GM19328 (cell line): ENCODE results near the gene CHST8.
"Not testable (repeated sequence)": the region's sequence is repeated elsewhere in the genome, so short reads cannot be mapped to it uniquely, and the experiment has no call there.

ENCODE experiments used
- ATAC-seq: cut with Tn5 transposase; IDR thresholded peaks from one replicate; pipeline ENCODE4 v1.9.1; 2021; ENCODE audit warnings: mild to moderate bottlenecking, moderate library complexity; ENCODE audit not compliant: unreplicated experiment

CHST8 gene

GRCh38 chr19:33641261-33641660 lies 19.5 kb downstream of the CHST8 start:
- ATAC-seq: no peak

- ATAC-seq: no peak
Observed at GRCh38 chr19:33641956-33642498, 20.3 kb downstream of the CHST8 start.

- no peak for ATAC-seq
Observed at GRCh38 chr19:33644284-33644836, 22.6 kb downstream of the CHST8 start.

- ATAC-seq: no peak
Observed at GRCh38 chr19:33646306-33646705, 24.6 kb downstream of the CHST8 start.

- ATAC-seq: no peak
Observed at GRCh38 chr19:33647146-33647545, 25.4 kb downstream of the CHST8 start.

- ATAC-seq: no peak
Observed at GRCh38 chr19:33649627-33650305, 28.0 kb downstream of the CHST8 start.

GRCh38 chr19:33653684-33654083 lies 31.9 kb downstream of the CHST8 start:
- no peak for ATAC-seq

GRCh38 chr19:33654840-33655508 lies 33.2 kb downstream of the CHST8 start:
- ATAC-seq: no peak

GRCh38 chr19:33659835-33660234 lies 38.1 kb downstream of the CHST8 start:
- no peak for ATAC-seq

GRCh38 chr19:33660410-33661124 lies 38.8 kb downstream of the CHST8 start:
- ATAC-seq: no peak

- no peak for ATAC-seq
Observed at GRCh38 chr19:33661336-33661735, 39.6 kb downstream of the CHST8 start.

- ATAC-seq: no peak
Observed at GRCh38 chr19:33662391-33663092, 40.8 kb downstream of the CHST8 start.

- ATAC-seq: not testable (repeated sequence)
Observed at GRCh38 chr19:33663316-33663715, 41.6 kb downstream of the CHST8 start.

GRCh38 chr19:33664744-33665143 lies 43.0 kb downstream of the CHST8 start:
- ATAC-seq: no peak

- ATAC-seq: no peak
Observed at GRCh38 chr19:33665776-33666595, 44.2 kb downstream of the CHST8 start.

- no peak for ATAC-seq
Observed at GRCh38 chr19:33667141-33667650, 45.4 kb downstream of the CHST8 start.

GRCh38 chr19:33667881-33668280 lies 46.1 kb downstream of the CHST8 start:
- ATAC-seq: no peak

GRCh38 chr19:33668968-33669367 lies 47.2 kb downstream of the CHST8 start:
- ATAC-seq: no peak

- no peak for ATAC-seq
Observed at GRCh38 chr19:33669376-33669775, 47.6 kb downstream of the CHST8 start.

- ATAC-seq: no peak
Observed at GRCh38 chr19:33670398-33670797, 48.6 kb downstream of the CHST8 start.
